ENCODE results near the gene KIT.
A peak's percentile ranks its signal among the peaks of the same experiment; 100 is the strongest.
"Not testable (repeated sequence)": the region's sequence is repeated elsewhere in the genome, so short reads cannot be mapped to it uniquely, and the experiment has no call there.

Gene KIT

DNA sequence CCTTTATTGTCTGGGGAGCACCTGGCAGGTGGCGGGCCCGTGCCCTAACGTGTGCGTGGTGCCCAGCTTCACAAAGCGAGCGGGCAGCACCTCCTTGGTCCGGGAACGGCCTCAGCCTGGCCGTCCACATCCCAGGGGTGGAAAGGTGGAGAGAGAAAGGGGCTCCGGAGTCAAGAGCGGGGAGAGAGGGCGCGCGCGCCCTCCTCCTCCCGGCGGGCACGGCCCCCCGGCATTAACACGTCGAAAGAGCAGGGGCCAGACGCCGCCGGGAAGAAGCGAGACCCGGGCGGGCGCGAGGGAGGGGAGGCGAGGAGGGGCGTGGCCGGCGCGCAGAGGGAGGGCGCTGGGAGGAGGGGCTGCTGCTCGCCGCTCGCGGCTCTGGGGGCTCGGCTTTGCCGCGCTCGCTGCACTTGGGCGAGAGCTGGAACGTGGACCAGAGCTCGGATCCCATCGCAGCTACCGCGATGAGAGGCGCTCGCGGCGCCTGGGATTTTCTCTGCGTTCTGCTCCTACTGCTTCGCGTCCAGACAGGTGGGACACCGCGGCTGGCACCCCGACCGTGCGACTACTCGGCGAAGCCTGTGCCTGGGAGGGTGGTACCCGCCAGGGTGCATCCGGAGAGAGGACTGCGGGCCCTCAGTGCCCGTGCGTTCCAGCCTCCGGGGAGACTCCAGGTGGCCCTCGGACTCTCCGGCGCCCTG is at the start of gene KIT:
Gene KIT (plus strand): TSS at position 407 of the 701 bp plus-strand sequence. CDS start 58 bp downstream, at position 465.
- peak within 1 kb of the TSS; percentile 27; the same call in 1 of the 2 replicates for H3K27ac ChIP-seq
- TF ChIP-seq, protein P1, sequence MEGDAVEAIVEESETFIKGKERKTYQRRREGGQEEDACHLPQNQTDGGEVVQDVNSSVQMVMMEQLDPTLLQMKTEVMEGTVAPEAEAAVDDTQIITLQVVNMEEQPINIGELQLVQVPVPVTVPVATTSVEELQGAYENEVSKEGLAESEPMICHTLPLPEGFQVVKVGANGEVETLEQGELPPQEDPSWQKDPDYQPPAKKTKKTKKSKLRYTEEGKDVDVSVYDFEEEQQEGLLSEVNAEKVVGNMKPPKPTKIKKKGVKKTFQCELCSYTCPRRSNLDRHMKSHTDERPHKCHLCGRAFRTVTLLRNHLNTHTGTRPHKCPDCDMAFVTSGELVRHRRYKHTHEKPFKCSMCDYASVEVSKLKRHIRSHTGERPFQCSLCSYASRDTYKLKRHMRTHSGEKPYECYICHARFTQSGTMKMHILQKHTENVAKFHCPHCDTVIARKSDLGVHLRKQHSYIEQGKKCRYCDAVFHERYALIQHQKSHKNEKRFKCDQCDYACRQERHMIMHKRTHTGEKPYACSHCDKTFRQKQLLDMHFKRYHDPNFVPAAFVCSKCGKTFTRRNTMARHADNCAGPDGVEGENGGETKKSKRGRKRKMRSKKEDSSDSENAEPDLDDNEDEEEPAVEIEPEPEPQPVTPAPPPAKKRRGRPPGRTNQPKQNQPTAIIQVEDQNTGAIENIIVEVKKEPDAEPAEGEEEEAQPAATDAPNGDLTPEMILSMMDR (IDR thresholded peaks at IDR 0.05), result no peak
- TF ChIP-seq ZFX (IDR thresholded peaks at IDR 0.05; ENCODE audit: borderline replicate concordance), result no peak

DNA sequence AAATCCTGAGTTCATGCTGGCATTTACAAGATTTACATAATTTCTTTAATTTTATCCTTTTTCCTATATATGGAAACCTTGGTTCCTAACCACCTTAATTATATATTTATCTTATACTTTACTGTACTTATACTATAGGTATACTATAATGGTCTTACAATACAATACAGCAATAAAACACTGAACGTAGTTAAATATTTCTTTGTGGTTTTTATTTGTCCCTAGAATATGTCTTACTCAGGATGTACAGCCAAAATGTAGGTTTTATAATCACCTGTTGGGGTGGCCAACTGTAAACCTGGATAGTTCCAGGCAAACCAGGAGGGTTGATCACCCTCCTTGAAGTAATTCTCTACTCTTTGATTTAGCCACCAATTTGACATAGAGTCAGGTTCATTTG is 48.4 kb upstream of the KIT start:
- no peak overlapping the region for H3K27ac ChIP-seq
- TF ChIP-seq, protein P1 (IDR thresholded peaks at IDR 0.05), result no peak
- no peak for TF ChIP-seq ZFX (IDR thresholded peaks at IDR 0.05; ENCODE audit: borderline replicate concordance)

- no peak overlapping the region for H3K27ac ChIP-seq
- TF ChIP-seq ZFX (IDR thresholded peaks at IDR 0.05; ENCODE audit: borderline replicate concordance), result no peak
- TF ChIP-seq, protein P1 (IDR thresholded peaks at IDR 0.05), result no peak
These were observed 43.6 kb upstream of the KIT start for GRCh38 chr4:54614149-54614548.

DNA sequence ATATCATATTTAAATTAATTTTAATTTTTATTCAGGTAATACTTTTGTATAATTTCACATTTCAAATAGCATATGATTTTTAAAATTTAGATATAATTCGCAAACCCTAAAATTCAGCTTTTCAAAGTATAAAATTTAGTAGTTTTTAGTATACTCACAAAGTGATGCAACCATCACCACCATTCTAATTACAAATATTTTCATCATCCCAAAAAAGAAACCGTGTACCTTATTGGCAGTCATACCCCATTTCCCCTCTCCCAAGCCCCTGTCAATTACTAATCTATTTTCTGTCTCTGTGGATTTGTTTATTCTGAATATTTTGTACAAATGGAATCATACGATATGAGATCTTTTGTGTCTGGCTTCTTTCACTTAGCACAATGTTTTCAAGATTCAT is 37.0 kb upstream of the KIT start:
- no peak overlapping the region for H3K27ac ChIP-seq
- TF ChIP-seq, protein P1 (IDR thresholded peaks at IDR 0.05), result no peak
- no peak for TF ChIP-seq ZFX (IDR thresholded peaks at IDR 0.05; ENCODE audit: borderline replicate concordance)

- H3K27ac ChIP-seq, result no peak overlapping the region
- TF ChIP-seq, protein P1 (IDR thresholded peaks at IDR 0.05), result no peak
- TF ChIP-seq ZFX (IDR thresholded peaks at IDR 0.05; ENCODE audit: borderline replicate concordance), result no peak
These were observed 32.4 kb upstream of the KIT start for GRCh38 chr4:54625391-54625790.

DNA sequence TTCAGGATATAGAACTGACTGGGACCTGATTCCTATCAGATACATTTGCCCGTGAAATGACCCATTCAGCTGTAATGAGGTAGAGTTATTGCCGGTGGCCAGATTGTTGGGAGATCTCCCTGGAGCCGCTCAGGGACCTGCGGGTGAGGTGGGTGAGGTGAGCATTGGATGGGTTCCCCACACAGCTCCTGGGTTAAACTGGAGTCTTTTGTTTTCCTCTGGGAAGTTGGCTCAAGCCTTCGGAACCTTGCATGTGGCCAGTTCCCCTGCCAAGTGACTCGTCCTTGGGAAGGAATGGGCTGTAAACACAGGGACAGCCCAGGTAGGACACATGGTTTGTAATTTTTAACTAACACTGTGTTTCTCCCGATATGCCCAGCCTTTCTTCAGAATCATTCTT is 31.6 kb upstream of the KIT start:
- H3K27ac ChIP-seq, result no peak overlapping the region
- TF ChIP-seq, protein P1 (IDR thresholded peaks at IDR 0.05), result no peak
- TF ChIP-seq ZFX (IDR thresholded peaks at IDR 0.05; ENCODE audit: borderline replicate concordance), result no peak

DNA sequence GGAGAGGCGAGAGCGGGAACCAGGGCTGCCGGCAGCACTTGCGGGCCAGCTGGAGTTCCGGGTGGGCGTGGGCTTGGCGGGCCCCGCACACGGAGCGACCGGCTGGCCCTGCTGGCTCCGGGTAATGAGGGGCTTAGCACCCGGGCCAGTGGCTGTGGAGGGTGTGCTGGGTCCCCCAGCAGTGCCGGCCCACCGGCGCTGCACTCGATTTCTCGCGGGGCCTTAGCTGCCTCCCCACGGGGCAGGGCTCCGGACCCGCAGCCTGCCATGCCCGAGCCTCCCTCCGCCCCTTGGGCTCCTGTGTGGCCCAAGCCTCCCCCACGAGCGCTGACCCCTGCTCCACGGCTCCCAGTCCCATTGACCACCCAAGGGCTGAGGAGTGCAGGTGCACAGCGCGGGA is 25.2 kb upstream of the KIT start:
- no peak for TF ChIP-seq ZFX (IDR thresholded peaks at IDR 0.05; ENCODE audit: borderline replicate concordance)
- TF ChIP-seq, protein P1 (IDR thresholded peaks at IDR 0.05), result no peak
- no peak overlapping the region for H3K27ac ChIP-seq

DNA sequence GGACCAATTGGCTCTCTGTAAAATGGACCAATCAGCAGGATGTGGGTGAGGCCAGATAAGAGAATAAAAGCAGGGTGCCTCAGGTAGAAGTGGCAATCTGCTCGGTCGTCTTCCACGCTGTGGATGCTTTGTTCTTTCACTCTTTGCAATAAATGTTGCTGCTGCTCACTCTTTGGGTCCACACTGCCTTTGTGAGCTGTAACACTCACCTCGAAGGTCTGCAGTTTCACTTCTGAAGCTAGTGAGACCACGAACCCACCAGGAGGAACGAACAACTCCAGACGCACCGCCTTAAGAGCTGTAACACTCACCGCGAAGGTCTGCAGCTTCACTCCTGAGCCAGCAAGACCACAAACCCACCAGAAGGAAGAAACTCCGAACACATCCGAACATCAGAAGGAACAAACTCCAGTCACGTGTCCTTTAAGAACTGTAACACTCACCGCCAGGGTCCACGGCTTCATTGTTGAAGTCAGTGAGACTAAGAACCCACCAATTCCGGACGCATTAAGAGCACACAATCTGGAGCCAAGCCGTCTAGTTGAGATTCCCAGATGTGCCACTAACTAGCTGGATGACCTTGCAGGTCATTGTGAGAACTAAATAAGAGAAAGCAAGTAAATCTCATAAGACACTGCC is 24.5 kb upstream of the KIT start:
- H3K27ac ChIP-seq, result not testable (repeated sequence)

All from 22Rv1 (cell line).